C4-2B (cell line): Measurements from ENCODE around the gene ZSCAN23.

Source experiments
- CTCF ChIP-seq: fragments of 450-650 bp; conservative IDR thresholded peaks from 2 replicates; pipeline ENCODE4 v1.5.1; 2017; ENCODE audit warnings: mild to moderate bottlenecking
- ZFX ChIP-seq: fragments of 450-650 bp; IDR thresholded peaks from 2 replicates; pipeline ENCODE4 v1.6.1; 2017

- TF ChIP-seq CTCF (no peak), ZFX (no peak)
These were observed 59.2 kb downstream of the ZSCAN23 start for GRCh38 chr6:28384143-28384533.
